K562 (cell line): ENCODE measurements around the gene HNRNPLL. TPM values are rescaled to one million over a fixed set of nuclear protein-coding genes. Genes with fewer than 3 reads are reported as not detected.

Source experiments
- CCAR2 ChIP-seq: fragments of 200-400 bp; formaldehyde crosslinking; IDR thresholded peaks from 2 replicates; pipeline ENCODE4 v1.6.1; 2017; ENCODE audit warnings: mild to moderate bottlenecking, low read depth, low read length
- CHD7 ChIP-seq: fragments of 200-600 bp; sonication (generic); IDR thresholded peaks from one replicate; pipeline ENCODE4 v1.6.1; 2012; ENCODE audit warnings: mild to moderate bottlenecking, low read depth, low read length, inconsistent platforms
- CREB3 ChIP-seq: fragments of 450-650 bp; conservative IDR thresholded peaks from 2 replicates; pipeline ENCODE4 v1.6.1; 2016; ENCODE audit warnings: missing genetic modification characterization, low read depth, mild to moderate bottlenecking, missing compliant biosample characterization, moderate library complexity
- ELF2 ChIP-seq: fragments of 250-450 bp; sonication (Bioruptor Pico); IDR thresholded peaks from 2 replicates; pipeline ENCODE4 v1.5.0; 2021; ENCODE audit warnings: mild to moderate bottlenecking
- FOXA1 ChIP-seq: fragments of 450-650 bp; IDR thresholded peaks from 2 replicates; pipeline ENCODE4 v1.6.1; 2016; ENCODE audit warnings: mild to moderate bottlenecking, borderline replicate concordance
- HMBOX1 ChIP-seq: sonication (generic); IDR thresholded peaks from 2 replicates; pipeline ENCODE4 v1.6.1; 2016
- HMG20B ChIP-seq: fragments of 250-450 bp; sonication (Bioruptor Pico); IDR thresholded peaks from 2 replicates; pipeline ENCODE4 v1.5.0; 2021; ENCODE audit warnings: mild to moderate bottlenecking
- LARP7 ChIP-seq: fragments of 450-650 bp; IDR thresholded peaks from 2 replicates; pipeline ENCODE4 v1.6.1; 2016
- PCBP1 ChIP-seq: fragments of 200-400 bp; formaldehyde crosslinking; IDR thresholded peaks from 2 replicates; pipeline ENCODE4 v1.6.1; 2018; ENCODE audit warnings: mild to moderate bottlenecking, low read depth, low read length; ENCODE audit not compliant: poor library complexity, severe bottlenecking
- TRIM24 ChIP-seq, 2 experiments: fragments of 450-650 bp; IDR thresholded peaks; 2 replicates each; pipeline ENCODE4 v1.6.1; 2016
- ZFP1 ChIP-seq: fragments of 450-650 bp; formaldehyde crosslinking; IDR thresholded peaks from 2 replicates; pipeline ENCODE4 v1.4.0; 2020; ENCODE audit warnings: mild to moderate bottlenecking, mixed read lengths
- ZNF449 ChIP-seq: fragments of 250-450 bp; sonication (Bioruptor Pico); IDR thresholded peaks from 2 replicates; pipeline ENCODE4 v1.8.0; 2022; ENCODE audit warnings: moderate library complexity, mild to moderate bottlenecking, inconsistent platforms
- polyA plus RNA-seq, 8 experiments: library from polyadenylated mRNA; depleted of rRNA in 4 of 8; stranded (reverse) in 5 of 8; unstranded in 3 of 8; fragments of >200 nt; fragmentation: Nextera tagmentation in 2 of 8; fragmentation: Illumina TruSeq in 1 of 8; extraction: Ambion mirVana in 2 of 8; extraction: Trizol in 1 of 8; gene quantifications; 2 replicates each; pipeline versions ENCODE4 v1.2.1 to v1.2.3, GENCODE V29; 2011 to 2014; ENCODE audit warnings: inconsistent platforms in 1 of 8, missing spikeins in 1 of 8
- total RNA-seq, 7 experiments: library from RNA; depleted of rRNA in 6 of 7; stranded (reverse); fragments of >200 nt in 6 of 7; fragmentation: Illumina TruSeq in 2 of 7; extraction: Trizol in 2 of 7; gene quantifications; 2 replicates each; pipeline versions ENCODE4 v1.2.1 to v1.2.3, GENCODE V29; 2011 to 2021; ENCODE audit warnings: low replicate concordance in 1 of 7

HNRNPLL gene
- total and polyA plus RNA-seq, 9 of the 15 experiments (the other 6 are each of a cell fraction or from before 2014, with no cell fraction given), result 19.8 to 135 (median 57.8) TPM

- peak; percentile 69; the same call in 1 of the 2 replicates for TF ChIP-seq HMBOX1
- no peak for TF ChIP-seq CREB3
- TF ChIP-seq TRIM24 (IDR thresholded peaks at IDR 0.05), result no peak
- TF ChIP-seq ELF2, result no peak
- TF ChIP-seq FOXA1, result no peak
- TF ChIP-seq ZNF449 (CRISPR knock-in tag), result no peak
- TF ChIP-seq PCBP1, result no peak
- TF ChIP-seq HMG20B (CRISPR knock-in tag), result no peak
- TF ChIP-seq LARP7, result no peak
- no peak for TF ChIP-seq CHD7
- TF ChIP-seq ZFP1 (CRISPR knock-in tag), result no peak
- TF ChIP-seq CCAR2, result no peak
Measured at GRCh38 chr2:38626326-38627035, 23.8 kb upstream of the HNRNPLL start (continued).
